IMR-90 (cell line): ENCODE data around the gene ARVCF. TPM values are rescaled to one million over a fixed set of nuclear protein-coding genes. Genes with fewer than 3 reads are reported as not detected.

Experiments used
- ATAC-seq: fragments of 200-7000 bp; cut with Tn5 transposase; 2 replicates; pipeline ENCODE4 v1.9.1; 2020; ENCODE audit warnings: low read depth, mild to moderate bottlenecking, moderate library complexity
- BruUV-seq: library from RNA; stranded (reverse); fragments of 400-500 nt; replicated peaks from 2 replicates; lab custom pipeline; 2021; lab: Mats Ljungman, UMichigan
- CTCF ChIA-PET: fragments of 300-600 bp; formaldehyde crosslinking; extraction: SDS; loops from one replicate; lab custom pipeline; 2021; ENCODE audit warnings: antibody characterized with exemption; lab: Yijun Ruan, JAX
- POLR2A ChIA-PET: fragments of 300-600 bp; sonication (Branson Sonifier 250); formaldehyde crosslinking; loops from one replicate; lab custom pipeline; 2022; ENCODE audit warnings: antibody characterized with exemption; ENCODE audit not compliant: unreplicated experiment; lab: Charles Lee
- DNase-seq: peaks from one replicate; pipeline ENCODE4 v3.0.0; 2013
- H2AFZ ChIP-seq: replicated peaks from 2 replicates; pipeline ENCODE3; 2013; ENCODE audit warnings: low read length, mild to moderate bottlenecking; ENCODE audit not compliant: poor library complexity
- H2AK5ac ChIP-seq: 2 replicates; pipeline ENCODE4 v1.6.1; 2013; ENCODE audit warnings: low read depth, low read length, inconsistent platforms
- H2AK9ac ChIP-seq: replicated peaks from 2 replicates; pipeline ENCODE3; 2013; ENCODE audit warnings: mild to moderate bottlenecking, low read depth, low read length, moderate library complexity; ENCODE audit not compliant: poor library complexity
- H2BK120ac ChIP-seq: 2 replicates; pipeline ENCODE4 v1.6.1; 2013; ENCODE audit warnings: low read depth, low read length, inconsistent platforms
- H2BK15ac ChIP-seq: 3 replicates; pipeline ENCODE4 v1.6.1; 2013; ENCODE audit warnings: low read depth, low read length, inconsistent platforms
- H2BK20ac ChIP-seq: 2 replicates; pipeline ENCODE4 v1.6.1; 2013; ENCODE audit warnings: low read depth, mild to moderate bottlenecking, inconsistent platforms, low read length, moderate library complexity
- H2BK5ac ChIP-seq: 2 replicates; pipeline ENCODE4 v1.6.1; 2013; ENCODE audit warnings: mild to moderate bottlenecking, low read depth, low read length, inconsistent platforms; ENCODE audit not compliant: poor library complexity, severe bottlenecking
- H3K14ac ChIP-seq: replicated peaks from 2 replicates; pipeline ENCODE4 v1.6.1; 2013; ENCODE audit warnings: low read depth, low read length, inconsistent platforms
- H3K18ac ChIP-seq: 2 replicates; pipeline ENCODE4 v1.6.1; 2013; ENCODE audit warnings: low read depth, low read length, control low read depth
- H3K23ac ChIP-seq: 2 replicates; pipeline ENCODE4 v1.6.1; 2013; ENCODE audit warnings: low read depth, low read length, inconsistent platforms
- H3K27ac ChIP-seq: 2 replicates; pipeline ENCODE4 v1.5.1; 2013; ENCODE audit warnings: mild to moderate bottlenecking, control low read depth, low read length; ENCODE audit not compliant: insufficient read depth
- H3K27me3 ChIP-seq: 2 replicates; pipeline ENCODE4 v1.6.1; 2013; ENCODE audit warnings: low read length; ENCODE audit not compliant: control insufficient read depth, insufficient read depth
- H3K36me3 ChIP-seq: 2 replicates; pipeline ENCODE4 v1.6.1; 2013; ENCODE audit warnings: low read length, mixed read lengths; ENCODE audit not compliant: control insufficient read depth, insufficient read depth
- H3K4ac ChIP-seq: 2 replicates; pipeline ENCODE4 v1.6.1; 2013; ENCODE audit warnings: low read depth, low read length, inconsistent platforms
- H3K4me1 ChIP-seq: 2 replicates; pipeline ENCODE4 v1.6.1; 2013; ENCODE audit warnings: low read length, mixed read lengths; ENCODE audit not compliant: control insufficient read depth, insufficient read depth
- H3K4me2 ChIP-seq: 2 replicates; pipeline ENCODE4 v1.6.1; 2013; ENCODE audit warnings: low read depth, mild to moderate bottlenecking, control low read depth, low read length, moderate library complexity
- H3K4me3 ChIP-seq: 2 replicates; pipeline ENCODE4 v1.5.1; 2013; ENCODE audit warnings: low read depth, mild to moderate bottlenecking, control low read depth, low read length, moderate library complexity; ENCODE audit not compliant: insufficient read depth
- H3K56ac ChIP-seq: 2 replicates; pipeline ENCODE4 v1.6.1; 2013; ENCODE audit warnings: low read length, inconsistent platforms; ENCODE audit not compliant: insufficient read depth; ENCODE audit errors: extremely low read depth
- H3K79me1 ChIP-seq, 2 experiments: 2 replicates each; pipeline ENCODE4 v1.6.1; 2013; ENCODE audit warnings: low read length in 2 of 2, inconsistent platforms in 1 of 2, low read depth in 1 of 2
- H3K9ac ChIP-seq: 2 replicates; pipeline ENCODE4 v1.6.1; 2013; ENCODE audit warnings: low read depth, low read length, control low read depth
- H3K9me1 ChIP-seq: 2 replicates; pipeline ENCODE4 v1.6.1; 2013; ENCODE audit warnings: low read length, inconsistent platforms; ENCODE audit not compliant: insufficient read depth
- H3K9me3 ChIP-seq: 2 replicates; pipeline ENCODE4 v1.6.1; 2013; ENCODE audit warnings: low read length; ENCODE audit not compliant: control insufficient read depth, insufficient read depth
- H4K20me1 ChIP-seq: 2 replicates; pipeline ENCODE4 v1.6.1; 2013; ENCODE audit warnings: low read length, inconsistent platforms; ENCODE audit not compliant: insufficient read depth
- H4K5ac ChIP-seq: 2 replicates; pipeline ENCODE4 v1.6.1; 2013; ENCODE audit warnings: mild to moderate bottlenecking, low read depth, low read length, control low read depth
- H4K8ac ChIP-seq, 2 experiments: 2 replicates each; pipeline ENCODE4 v1.6.1; 2013; ENCODE audit warnings: low read depth in 2 of 2, low read length in 2 of 2, control low read depth in 1 of 2, inconsistent platforms in 1 of 2
- H4K91ac ChIP-seq: 2 replicates; pipeline ENCODE4 v1.6.1; 2013; ENCODE audit warnings: low read depth, low read length, inconsistent platforms; ENCODE audit not compliant: insufficient read depth
- BHLHE40 ChIP-seq: fragments of 150-350 bp; IDR thresholded peaks from 2 replicates; pipeline ENCODE4 v1.6.1; 2016; ENCODE audit warnings: mild to moderate bottlenecking, low read depth, low read length
- CEBPB ChIP-seq: IDR thresholded peaks from 2 replicates; pipeline ENCODE4 v1.6.1; 2012; ENCODE audit warnings: low read depth, low read length, improper control_type of control experiment
- CHD1 ChIP-seq: IDR thresholded peaks from 2 replicates; pipeline ENCODE4 v1.6.1; 2012; ENCODE audit warnings: low read depth, low read length, improper control_type of control experiment
- ELK1 ChIP-seq: fragments of 150-350 bp; IDR thresholded peaks from 2 replicates; pipeline ENCODE4 v1.6.1; 2016; ENCODE audit warnings: low read depth, mild to moderate bottlenecking, low read length, moderate library complexity, borderline replicate concordance
- FOS ChIP-seq: fragments of 150-350 bp; IDR thresholded peaks from 2 replicates; pipeline ENCODE4 v1.6.1; 2016; ENCODE audit warnings: low read depth, low read length
- MAFK ChIP-seq: IDR thresholded peaks from 2 replicates; pipeline ENCODE4 v1.6.1; 2012; ENCODE audit warnings: low read depth, low read length, improper control_type of control experiment
- MAZ ChIP-seq: IDR thresholded peaks from 2 replicates; pipeline ENCODE4 v1.6.1; 2012; ENCODE audit warnings: low read depth, mild to moderate bottlenecking, low read length, improper control_type of control experiment, moderate library complexity, borderline replicate concordance
- MXI1 ChIP-seq: IDR thresholded peaks from 2 replicates; pipeline ENCODE4 v1.6.1; 2012; ENCODE audit warnings: low read depth, mild to moderate bottlenecking, low read length, moderate library complexity, borderline replicate concordance
- NFE2L2 ChIP-seq: fragments of 150-350 bp; IDR thresholded peaks from 2 replicates; pipeline ENCODE4 v1.6.1; 2016; ENCODE audit warnings: low read depth, mild to moderate bottlenecking, low read length
- POLR2A ChIP-seq: IDR thresholded peaks from 2 replicates; pipeline ENCODE4 v1.6.1; 2012; ENCODE audit warnings: mild to moderate bottlenecking, low read depth, low read length
- RAD21 ChIP-seq: IDR thresholded peaks from 2 replicates; pipeline ENCODE4 v1.6.1; 2012; ENCODE audit warnings: low read length, improper control_type of control experiment
- RCOR1 ChIP-seq: IDR thresholded peaks from 2 replicates; pipeline ENCODE4 v1.6.1; 2012; ENCODE audit warnings: mild to moderate bottlenecking, low read length, improper control_type of control experiment; ENCODE audit not compliant: insufficient replicate concordance
- SMC3 ChIP-seq: fragments of 150-350 bp; IDR thresholded peaks from 2 replicates; pipeline ENCODE4 v1.6.1; 2016; ENCODE audit warnings: low read depth, mild to moderate bottlenecking, antibody characterized with exemption, low read length, moderate library complexity
- USF2 ChIP-seq: fragments of 150-350 bp; IDR thresholded peaks from 2 replicates; pipeline ENCODE4 v1.6.1; 2017; ENCODE audit warnings: mild to moderate bottlenecking, antibody characterized with exemption, low read length, low read depth
- WGBS, 2 experiments: methylation state at CpG; one replicate each; pipeline versions ENCODE4 v1.1.5 to v1.1.7; 2013; ENCODE audit warnings: missing lambda C conversion rate in 2 of 2; ENCODE audit not compliant: insufficient read length in 1 of 2; ENCODE audit errors: extremely low coverage in 2 of 2; 5-methylcytosine and 5-hydroxymethylcytosine counted together
- dilution Hi-C: fragments of 300-500 bp; cut with HindIII; formaldehyde crosslinking; loops from one replicate; pipeline ENCODE4 v1.14.3; 2018; ENCODE audit warnings: low sequenced_read_pairs; ENCODE audit not compliant: unreplicated experiment
- in situ Hi-C: fragments of 300-500 bp; cut with MboI; formaldehyde crosslinking; loops from 3 replicates; pipeline ENCODE4 v1.14.3; 2019; ENCODE audit warnings: low sequenced_read_pairs, inconsistent platforms, mixed read lengths
- intact Hi-C: fragments of 100-400 bp; cut with micrococcal nuclease; formaldehyde crosslinking; loops from 2 replicates; pipeline ENCODE4 v1.10.0; 2022
- polyA plus RNA-seq, 3 experiments: library from polyadenylated mRNA; depleted of rRNA; stranded (reverse); fragments of >200 nt; gene quantifications; 2 replicates each; pipeline ENCODE4 v1.2.3, GENCODE V29; 2012; ENCODE audit warnings: low replicate concordance in 1 of 3
- total RNA-seq: library from RNA; depleted of rRNA; stranded (reverse); fragments of >200 nt; gene quantifications from 2 replicates; pipeline ENCODE4 v1.2.3, GENCODE V29; 2012

ARVCF gene
- total and polyA plus RNA-seq, 2 of the 4 experiments (the other 2 are of a cell fraction), result 8.6 to 14.1 TPM

GRCh38 chr22:19981171-19981960 lies 35.3 kb downstream of the ARVCF start (continued):
- TF ChIP-seq ELK1, result no peak

GRCh38 chr22:19980766-19981165 lies 35.9 kb downstream of the ARVCF start:
- DNase-seq, result no peak
- TF ChIP-seq CEBPB (no peak), MAZ (no peak), NFE2L2 (no peak), MXI1 (no peak), BHLHE40 (no peak), SMC3 (no peak), CHD1 (no peak), RAD21 (no peak), MAFK (no peak), USF2 (no peak), FOS (no peak), RCOR1 (no peak), POLR2A (no peak)

More at GRCh38 chr22:19980766-19981165, 35.9 kb downstream of the ARVCF start:
- H3K4ac ChIP-seq, result no peak overlapping the region
- H3K4me1 ChIP-seq, result peaks cover 10% of the 10 kb centered on the region
- no peak overlapping the region for H2BK15ac ChIP-seq
- H2AK9ac ChIP-seq, result no peak overlapping the region
- dilution Hi-C loops, result no loop called here
- H2BK20ac ChIP-seq, result no peak overlapping the region
- no peak overlapping the region for H2AK5ac ChIP-seq
- no peak overlapping the region for H3K14ac ChIP-seq
- no peaks in the 10 kb centered on the region for H3K9me3 ChIP-seq
- WGBS, 2 experiments, result 100% methylated on average over 2 of the region's 7 CpGs; no CpG with 5 or more reads in 1 of the 2 experiments
- intact Hi-C loops, result no loop called here
- no peaks in the 10 kb centered on the region for H3K27me3 ChIP-seq
- no peak overlapping the region for H3K4me2 ChIP-seq
- ChIA-PET CTCF (no interaction called here), POLR2A (no interaction called here)
- no peak overlapping the region for H2BK5ac ChIP-seq
- H3K36me3 ChIP-seq, result peaks cover 12% of the 10 kb centered on the region
- no peak overlapping the region for H3K56ac ChIP-seq
- no peak overlapping the region for H4K5ac ChIP-seq
- H3K18ac ChIP-seq, result no peak overlapping the region
- peaks cover 13% of the 10 kb centered on the region; the same call in 1 of the 2 replicates for H4K20me1 ChIP-seq
- in situ Hi-C loops, result no loop called here
- H2BK120ac ChIP-seq, result no peak overlapping the region
- peaks cover 4 to 29% of the 10 kb centered on the region in 2 experiments; a peak in 3 of 4 replicates for H3K79me1 ChIP-seq
- BruUV-seq, result no TSS peak
- H3K9me1 ChIP-seq, result peaks cover 11% of the 10 kb centered on the region
- H3K9ac ChIP-seq, result no peak overlapping the region
- H3K4me3 ChIP-seq, result no peak overlapping the region
- no peak overlapping the region for H4K91ac ChIP-seq
- H2AFZ ChIP-seq, result no peak overlapping the region
- no peak overlapping the region for H3K27ac ChIP-seq
- no peak overlapping the region for H3K23ac ChIP-seq
- no peak overlapping the region for H4K8ac ChIP-seq
- ATAC-seq, result no peak
